Inflammatory macrophage treated with lipopolysaccharide for 4 hours (primary cell): ENCODE data around the gene GPS2.

Experiments
- DNase-seq: peaks from one replicate; pipeline ENCODE4 v3.0.0-alpha.2; 2020

Gene GPS2

DNA sequence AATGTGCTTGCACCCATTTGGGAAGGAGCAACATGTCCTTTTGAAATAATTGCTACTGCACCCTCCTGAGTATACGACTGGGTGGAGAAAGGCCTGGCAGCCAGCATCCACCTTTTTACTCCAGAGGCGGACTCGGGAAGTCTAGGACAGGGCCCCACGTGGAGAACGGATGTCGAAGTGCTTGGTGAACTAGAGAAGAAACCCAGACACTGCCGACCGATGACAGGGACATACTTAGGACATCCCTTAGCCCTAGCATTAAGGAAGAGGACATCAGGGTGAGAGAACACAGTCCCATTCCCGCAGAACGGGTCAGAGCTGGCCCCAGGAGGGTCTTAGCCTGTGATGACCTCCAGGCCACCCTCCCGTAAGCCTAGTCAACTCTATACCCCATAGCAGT, 24.5 kb downstream of the GPS2 start:
- no peak for DNase-seq

GRCh38 chr17:7290166-7290565, 25.0 kb downstream of the GPS2 start:
- DNase-seq = no peak

DNA sequence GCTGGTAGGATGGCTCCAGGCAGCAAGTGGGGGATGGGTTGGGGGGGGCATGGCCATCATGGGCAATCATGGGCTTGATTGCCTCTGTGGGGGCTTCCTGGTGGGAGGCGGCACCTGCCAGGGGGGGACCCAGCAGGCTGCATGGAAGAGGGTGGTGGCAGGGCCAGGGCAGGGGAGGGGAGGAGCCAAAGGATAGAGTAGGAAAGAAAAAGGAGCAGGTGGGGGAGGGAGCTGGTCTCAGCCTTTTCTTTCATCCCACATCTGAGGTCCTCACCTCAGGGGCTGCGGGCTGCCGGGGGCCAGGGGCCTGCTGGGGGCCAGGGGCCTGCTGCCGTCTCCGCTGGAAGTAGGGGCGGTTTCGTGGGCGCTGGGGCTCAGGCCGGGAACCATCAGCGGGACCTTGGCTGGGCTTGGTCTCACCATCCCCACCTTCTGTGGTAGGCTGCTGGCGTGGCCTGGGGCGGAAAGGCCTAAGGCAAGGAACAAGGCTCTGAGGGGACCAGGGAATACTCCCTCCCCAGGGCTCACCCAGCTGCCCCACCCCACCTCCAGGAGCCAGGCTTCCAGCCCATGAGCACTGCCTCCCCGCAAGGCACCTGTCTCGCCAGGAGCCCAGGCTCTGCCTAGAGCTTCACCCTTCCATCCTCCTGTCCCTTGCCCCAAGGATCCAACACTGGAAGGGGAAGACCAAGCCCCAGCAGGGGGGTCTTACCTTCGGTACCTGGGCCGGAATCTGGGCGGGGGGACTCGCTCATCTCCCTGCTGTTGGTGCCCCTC, 25.7 kb downstream of the GPS2 start:
- DNase-seq = no peak

GRCh38 chr17:7285679-7286078, 29.5 kb downstream of the GPS2 start:
- no peak for DNase-seq

- DNase-seq = no peak
Observed at GRCh38 chr17:7284911-7285310, 30.2 kb downstream of the GPS2 start.

GRCh38 chr17:7283471-7284216, 31.5 kb downstream of the GPS2 start:
- peak; percentile 25 for DNase-seq

DNA sequence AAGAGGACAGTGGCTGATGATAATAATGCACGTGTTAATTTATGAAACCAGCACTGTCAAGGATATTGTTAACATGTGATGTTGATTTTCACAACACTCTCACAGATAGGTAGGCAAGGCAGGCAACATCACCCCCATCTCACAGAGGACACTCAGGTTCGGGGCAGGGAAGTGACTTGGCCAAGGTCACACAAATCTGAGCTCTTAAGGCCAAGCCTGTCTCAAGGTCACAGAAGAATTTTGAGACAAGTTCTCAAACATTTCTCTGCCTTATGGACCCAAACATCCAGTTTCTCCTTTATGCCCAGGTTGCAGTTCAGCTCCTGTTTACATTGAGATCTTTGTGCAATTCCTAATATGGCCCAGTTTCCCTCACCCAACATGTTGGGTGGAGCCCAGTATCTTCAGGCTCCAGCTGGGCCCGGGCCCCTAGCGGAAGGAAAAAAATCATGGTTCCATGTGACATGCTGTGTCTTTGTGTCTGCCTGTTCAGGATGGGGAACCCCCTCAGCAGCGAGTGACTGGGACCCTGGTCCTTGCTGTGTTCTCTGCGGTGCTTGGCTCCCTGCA, 32.3 kb downstream of the GPS2 start:
- DNase-seq = peak; percentile 36

DNA sequence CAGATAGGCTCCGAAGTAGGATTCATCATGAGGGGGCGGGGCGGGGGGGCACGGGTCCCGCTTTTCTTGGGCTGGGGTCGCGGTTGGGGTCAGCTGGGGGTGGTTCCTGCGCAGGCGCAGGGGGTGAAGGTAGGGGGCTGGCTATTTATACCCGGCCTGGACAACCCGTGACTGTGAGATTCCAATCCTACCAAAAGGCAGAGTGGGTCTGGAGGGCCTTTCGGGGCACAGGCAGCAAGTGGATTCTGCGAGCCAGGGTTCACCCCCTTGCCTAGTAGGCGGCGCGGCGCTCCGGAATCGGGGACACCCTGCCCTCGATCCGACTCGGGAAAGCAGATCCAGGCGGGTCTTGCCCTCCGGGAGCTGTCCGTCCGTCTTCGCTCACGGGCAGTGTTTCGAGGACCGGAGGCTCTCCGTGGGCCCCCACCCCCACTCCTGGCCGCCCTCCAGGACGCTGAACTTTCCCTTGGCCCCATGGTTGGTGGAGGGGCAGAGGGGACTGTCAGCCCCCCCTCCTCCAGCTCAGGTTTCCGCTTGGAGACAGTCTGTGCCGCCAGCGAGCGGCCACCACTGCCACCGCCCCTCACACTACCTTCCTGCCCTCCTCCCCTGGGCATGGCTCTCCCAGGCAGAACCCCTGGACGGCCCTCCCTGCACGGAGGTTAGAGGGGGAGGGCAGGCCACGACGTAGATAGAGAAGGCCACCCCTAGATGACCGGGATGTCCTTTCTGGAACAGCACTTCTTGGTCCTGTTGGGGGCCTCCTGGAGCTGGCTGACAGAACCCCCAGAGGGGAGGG, 33.0 kb downstream of the GPS2 start:
- DNase-seq = no peak

GRCh38 chr17:7281074-7281952, 33.8 kb downstream of the GPS2 start, which contains the start of gene SLC2A4:
Gene SLC2A4, plus strand, starts transcription at chr17:7281718. Its CDS starts 217 bp downstream, at chr17:7281935.
- peak; percentile 96 for DNase-seq

DNA sequence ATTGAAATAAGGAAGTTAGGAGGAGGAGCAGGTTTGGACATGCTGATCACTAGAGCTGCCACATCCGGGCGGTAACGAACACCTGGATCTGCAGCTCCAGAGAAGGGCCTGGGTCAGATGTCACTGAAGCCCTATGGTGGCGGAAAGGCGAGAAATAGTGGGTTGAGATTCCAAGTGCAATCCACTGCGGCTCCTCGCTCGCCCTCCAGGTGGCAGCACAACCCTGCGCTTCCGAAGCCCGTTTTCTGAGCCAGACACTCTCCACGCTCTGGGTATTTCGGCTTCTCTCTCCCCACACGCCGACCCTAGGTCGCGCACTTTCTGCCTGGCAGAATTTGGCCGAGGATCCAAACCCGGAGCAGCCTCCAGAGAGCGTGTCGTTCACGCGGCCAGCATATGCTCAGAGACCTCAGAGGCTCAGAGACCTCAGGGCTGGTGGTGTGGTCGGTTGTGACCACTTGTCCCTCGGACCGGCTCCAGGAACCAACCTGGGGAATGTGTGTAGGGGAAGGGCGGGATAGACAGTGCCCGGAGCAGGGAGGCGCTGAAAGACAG, 34.6 kb downstream of the GPS2 start:
- peak; percentile 78 for DNase-seq

DNA sequence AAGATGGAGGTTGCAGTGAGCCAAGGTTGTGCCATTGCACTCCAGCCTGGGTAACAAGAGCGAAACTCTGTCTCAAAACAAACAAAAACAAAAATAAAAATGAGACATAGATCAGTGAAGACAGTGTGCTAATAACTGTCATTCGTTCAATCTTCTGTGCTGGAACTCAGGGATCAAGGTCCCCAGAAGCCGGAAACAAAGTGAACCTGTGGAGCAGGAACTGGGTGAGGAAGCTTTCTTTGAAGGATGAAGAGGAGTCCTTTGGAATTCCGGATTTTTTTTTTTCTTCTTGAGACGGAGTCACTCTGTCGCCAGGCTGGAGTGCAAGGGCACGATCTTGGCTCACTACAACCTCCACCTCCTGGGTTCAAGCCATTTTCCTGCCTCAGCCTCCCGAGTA, 35.7 kb downstream of the GPS2 start:
- DNase-seq = no peak

DNA sequence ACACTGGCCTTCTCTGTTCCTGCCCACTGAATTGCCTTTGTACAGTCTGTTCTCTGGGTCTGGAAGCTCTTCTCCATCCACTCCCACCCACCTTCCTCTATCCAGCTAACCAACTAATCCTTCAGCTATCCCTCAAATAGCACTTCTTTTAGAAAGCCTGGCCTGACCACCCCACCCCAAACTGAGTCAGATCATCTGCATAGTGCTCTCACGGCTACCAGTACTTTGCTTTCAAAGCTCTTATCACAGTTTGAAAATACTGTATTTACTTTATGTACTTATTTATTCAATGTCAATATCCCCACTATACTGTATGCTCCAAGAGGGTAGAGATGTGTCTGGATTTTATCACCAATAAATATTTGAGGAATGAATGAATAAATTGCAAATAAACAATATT, 48.4 kb downstream of the GPS2 start:
- DNase-seq = no peak

DNA sequence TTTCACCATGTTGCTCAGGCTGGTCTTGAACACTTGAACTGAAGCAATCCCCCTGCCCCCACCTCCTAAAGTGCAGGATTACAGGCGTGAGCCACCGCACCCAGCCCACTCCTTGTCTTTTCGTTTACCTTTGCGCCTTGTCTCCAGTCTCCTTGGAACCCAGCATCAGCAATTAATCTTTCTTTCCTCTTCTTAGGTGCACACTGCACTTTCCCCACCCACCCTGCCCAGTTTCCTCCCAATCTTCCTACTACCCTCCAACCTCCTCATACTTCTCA, 51.4 kb downstream of the GPS2 start:
- DNase-seq = no peak

- peak; percentile 61 for DNase-seq
Observed at GRCh38 chr17:7262935-7263800, 52.0 kb downstream of the GPS2 start.
